Keratinocyte (primary cell): ENCODE data around the gene RAD54L. TPM values are rescaled to one million over a fixed set of nuclear protein-coding genes. Genes with fewer than 3 reads are reported as not detected.
A peak's percentile ranks its signal among the peaks of the same experiment; 100 is the strongest.

Experiments used
- DNase-seq: peaks from one replicate; pipeline ENCODE4 v3.0.0-alpha.2; 2011; ENCODE audit warnings: low read depth, missing footprints, low spot score
- FAIRE-seq: peaks from 2 replicates; lab custom pipeline; 2011; peaks lifted over from hg19 to GRCh38; lab: Jason Lieb, UNC
- H2AFZ ChIP-seq: 2 replicates; pipeline ENCODE4 v1.6.0; 2012; ENCODE audit warnings: low read length, control low read depth, inconsistent platforms; ENCODE audit not compliant: control insufficient read depth
- H3K27ac ChIP-seq: 2 replicates; pipeline ENCODE4 v1.5.1; 2011; ENCODE audit warnings: low read length; ENCODE audit not compliant: control insufficient read depth, insufficient read depth
- H3K27me3 ChIP-seq: 3 replicates; pipeline ENCODE4 v1.6.0; 2011; ENCODE audit warnings: low read length; ENCODE audit not compliant: control insufficient read depth, insufficient read depth; ENCODE audit errors: extremely low read depth
- H3K36me3 ChIP-seq, 2 experiments: 2 replicates in 1 of 2; 3 replicates in 1 of 2; pipeline ENCODE4 v1.5.1; 2011; ENCODE audit warnings: low read length in 2 of 2, mild to moderate bottlenecking in 1 of 2; ENCODE audit not compliant: control insufficient read depth in 2 of 2, insufficient read depth in 2 of 2; ENCODE audit errors: extremely low read depth in 1 of 2
- H3K4me1 ChIP-seq: 3 replicates; pipeline ENCODE4 v1.5.1; 2011; ENCODE audit warnings: low read length; ENCODE audit not compliant: control insufficient read depth, insufficient read depth; ENCODE audit errors: extremely low read depth
- H3K4me2 ChIP-seq: 3 replicates; pipeline ENCODE4 v1.6.0; 2011; ENCODE audit warnings: low read depth, low read length; ENCODE audit not compliant: control insufficient read depth, insufficient read depth; ENCODE audit errors: extremely low read depth
- H3K4me3 ChIP-seq, 3 experiments: fragments of 200-600 bp in 1 of 3; sonication (generic) in 1 of 3; 2 replicates in 2 of 3; 3 replicates in 1 of 3; pipeline ENCODE4 v1.5.1; 2011 to 2016; ENCODE audit warnings: low read length in 3 of 3, mild to moderate bottlenecking in 3 of 3, control low read depth in 2 of 3, inconsistent platforms in 1 of 3, low read depth in 1 of 3, mixed read lengths in 1 of 3, mixed run types in 1 of 3, moderate library complexity in 1 of 3; ENCODE audit not compliant: control insufficient read depth in 2 of 3, insufficient read depth in 2 of 3; ENCODE audit errors: extremely low read depth in 1 of 3
- H3K79me2 ChIP-seq: 2 replicates; pipeline ENCODE4 v1.6.0; 2012; ENCODE audit warnings: low read length; ENCODE audit not compliant: control insufficient read depth, insufficient read depth
- H3K9ac ChIP-seq: 3 replicates; pipeline ENCODE4 v1.6.0; 2011; ENCODE audit warnings: low read length; ENCODE audit not compliant: control insufficient read depth, insufficient read depth; ENCODE audit errors: extremely low read depth
- H3K9me1 ChIP-seq: 3 replicates; pipeline ENCODE4 v1.6.0; 2011; ENCODE audit warnings: low read length; ENCODE audit not compliant: control insufficient read depth, insufficient read depth; ENCODE audit errors: extremely low read depth
- H3K9me3 ChIP-seq: 2 replicates; pipeline ENCODE4 v1.5.1; 2012; ENCODE audit warnings: low read depth, low read length; ENCODE audit not compliant: control insufficient read depth
- H4K20me1 ChIP-seq: 3 replicates; pipeline ENCODE4 v1.6.0; 2011; ENCODE audit warnings: low read length; ENCODE audit not compliant: control insufficient read depth, insufficient read depth; ENCODE audit errors: extremely low read depth
- EZH2 ChIP-seq: IDR thresholded peaks from one replicate; pipeline ENCODE4 v1.6.1; 2012; ENCODE audit warnings: inconsistent platforms, mild to moderate bottlenecking, low read length, moderate library complexity
- dilution Hi-C: fragments of 300-500 bp; cut with MboI; formaldehyde crosslinking; loops from one replicate; pipeline ENCODE4 v1.7.0; 2020; ENCODE audit warnings: low sequenced_read_pairs; ENCODE audit not compliant: extremely low pct_ligation_motif_present
- polyA plus RNA-seq, 5 experiments: library from polyadenylated mRNA; depleted of rRNA in 3 of 5; stranded (reverse) in 3 of 5; stranded (forward) in 1 of 5; unstranded in 1 of 5; fragments of >200 nt; gene quantifications; 1 replicate in 1 of 5; 2 replicates in 3 of 5; 3 replicates in 1 of 5; pipeline versions ENCODE4 v1.2.1 to v1.2.3, GENCODE V29; 2011 to 2012; ENCODE audit warnings: missing spikeins in 2 of 5, low read depth in 1 of 5, low replicate concordance in 1 of 5
- TF ChIP-seq, protein P1 (sequence below), 3 experiments: IDR thresholded peaks in 1 of 3; conservative IDR thresholded peaks in 1 of 3; optimal IDR thresholded peaks in 1 of 3; 2 replicates in 2 of 3; 3 replicates in 1 of 3; pipeline versions ENCODE3 to v1.5.1; 2011; ENCODE audit warnings: low read length in 3 of 3, mild to moderate bottlenecking in 3 of 3, moderate library complexity in 2 of 3, control low read depth in 1 of 3, inconsistent platforms in 1 of 3; ENCODE audit not compliant: insufficient read depth in 2 of 3; ENCODE audit errors: extremely low read depth in 1 of 3

The RAD54L gene
- polyA plus RNA-seq, 1 donor (not counting 4 experiments of a cell fraction or from before 2014, with no cell fraction given): 3.8 TPM

DNA sequence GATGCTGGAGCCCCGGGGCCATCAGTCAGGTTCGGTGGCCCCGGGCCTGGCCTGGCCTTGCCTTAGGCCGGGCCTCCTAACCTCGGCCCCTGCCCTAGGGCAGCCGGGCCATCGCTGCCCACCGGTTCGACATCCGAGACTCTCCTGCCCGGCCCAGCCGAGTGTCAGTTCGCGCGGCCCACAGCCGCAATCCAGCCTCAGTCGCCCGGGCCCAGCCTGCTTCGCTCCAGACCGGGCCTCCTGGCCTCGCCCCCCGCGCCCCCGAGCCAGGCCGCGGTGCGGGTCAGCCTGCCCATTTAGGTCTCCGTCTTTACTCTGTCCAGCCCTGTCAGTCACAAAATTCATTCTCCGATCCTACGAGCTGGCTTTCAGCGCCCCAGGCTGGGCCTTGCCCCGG is 55.1 kb downstream of the RAD54L start:
- Histone ChIP-seq H3K4me2 (peak overlapping the region; percentile 99), H3K36me3 (peaks cover under 1 to 4% of the 10 kb centered on the region in 2 experiments), H3K9me1 (no peaks in the 10 kb centered on the region), H3K9ac (peak overlapping the region; percentile 96), H4K20me1 (peaks cover 3% of the 10 kb centered on the region), H3K9me3 (no peaks in the 10 kb centered on the region), H3K4me3 (peak overlapping the region; percentile 76 to 99 (median 99)), H3K27ac (peak overlapping the region; percentile 98), H3K4me1 (peaks cover 21% of the 10 kb centered on the region), H2AFZ (peak overlapping the region; percentile 14), H3K27me3 (no peaks in the 10 kb centered on the region), H3K79me2 (peaks cover 89% of the 10 kb centered on the region)
- TF ChIP-seq EZH2: no peak
- TF ChIP-seq, protein P1, sequence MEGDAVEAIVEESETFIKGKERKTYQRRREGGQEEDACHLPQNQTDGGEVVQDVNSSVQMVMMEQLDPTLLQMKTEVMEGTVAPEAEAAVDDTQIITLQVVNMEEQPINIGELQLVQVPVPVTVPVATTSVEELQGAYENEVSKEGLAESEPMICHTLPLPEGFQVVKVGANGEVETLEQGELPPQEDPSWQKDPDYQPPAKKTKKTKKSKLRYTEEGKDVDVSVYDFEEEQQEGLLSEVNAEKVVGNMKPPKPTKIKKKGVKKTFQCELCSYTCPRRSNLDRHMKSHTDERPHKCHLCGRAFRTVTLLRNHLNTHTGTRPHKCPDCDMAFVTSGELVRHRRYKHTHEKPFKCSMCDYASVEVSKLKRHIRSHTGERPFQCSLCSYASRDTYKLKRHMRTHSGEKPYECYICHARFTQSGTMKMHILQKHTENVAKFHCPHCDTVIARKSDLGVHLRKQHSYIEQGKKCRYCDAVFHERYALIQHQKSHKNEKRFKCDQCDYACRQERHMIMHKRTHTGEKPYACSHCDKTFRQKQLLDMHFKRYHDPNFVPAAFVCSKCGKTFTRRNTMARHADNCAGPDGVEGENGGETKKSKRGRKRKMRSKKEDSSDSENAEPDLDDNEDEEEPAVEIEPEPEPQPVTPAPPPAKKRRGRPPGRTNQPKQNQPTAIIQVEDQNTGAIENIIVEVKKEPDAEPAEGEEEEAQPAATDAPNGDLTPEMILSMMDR (optimal IDR thresholded peaks at IDR 0.05 in 1 of 3, IDR thresholded peaks at IDR 0.05 in 1 of 3, conservative IDR thresholded peaks at IDR 0.05 in 1 of 3; ENCODE audit: extremely low read depth in 1 of 3, insufficient read depth in 2 of 3, low read length in 3 of 3): no peak
- DNase-seq (no peak), FAIRE-seq (no peak)
- dilution Hi-C loops: no loop called here

DNA sequence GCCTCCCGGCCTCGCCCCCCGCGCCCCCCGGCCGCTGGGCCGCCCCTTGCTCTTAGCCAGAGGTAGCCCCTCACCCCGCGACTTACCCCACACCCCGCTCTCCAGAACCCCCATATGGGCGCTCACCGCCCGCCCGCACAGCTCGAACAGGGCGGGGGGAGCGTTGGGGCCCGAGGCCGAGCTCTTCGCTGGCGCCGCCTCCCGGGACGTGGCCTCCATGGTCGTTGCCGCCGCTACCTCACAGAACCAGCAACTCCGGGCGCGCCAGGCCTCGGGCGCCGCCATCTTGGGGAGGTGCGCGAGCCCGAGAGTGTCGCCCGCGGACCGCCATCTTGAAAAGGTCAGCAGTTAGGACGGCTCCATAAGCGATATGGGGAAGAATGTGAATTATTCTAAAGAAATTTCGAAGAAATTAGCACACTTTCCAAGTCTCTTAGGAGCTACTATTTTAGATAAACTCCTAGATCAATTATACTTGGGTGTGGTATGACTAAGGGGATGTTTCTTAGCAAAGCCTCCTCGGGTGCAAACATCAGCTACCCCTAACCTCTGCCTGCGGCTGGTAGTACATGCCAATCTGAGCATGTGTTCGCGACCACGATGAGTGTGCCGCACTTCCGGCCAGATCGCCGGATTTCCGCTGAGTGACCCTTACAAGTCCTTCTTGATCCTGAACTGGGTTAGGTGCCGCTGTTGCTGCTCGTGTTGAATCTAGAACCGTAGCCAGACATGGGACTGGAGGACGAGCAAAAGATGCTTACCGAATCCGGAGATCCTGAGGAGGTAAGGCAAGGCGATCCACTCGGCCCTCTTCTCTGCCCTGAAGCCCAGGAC is 55.7 kb downstream of the RAD54L start, which contains the start of the genes LRRC41 and UQCRH:
Gene LRRC41 (minus strand): TSS at position 579 of the 834 bp plus-strand sequence. CDS start 294 bp downstream, at position 285.
Gene UQCRH (plus strand): TSS at position 661 of the 834 bp plus-strand sequence. CDS start 69 bp downstream, at position 730.
- Histone ChIP-seq H3K4me2 (peak within 1 kb of the TSS; percentile 99), H3K9ac (peak within 1 kb of the TSS; percentile 96), H3K79me2 (peaks cover 95% of the 10 kb centered on the region), H3K36me3 (no peaks in the 10 kb centered on the region), H3K9me1 (no peaks in the 10 kb centered on the region), H3K4me1 (peaks cover 21% of the 10 kb centered on the region), H2AFZ (peak within 1 kb of the TSS; percentile 94), H3K4me3 (peak within 1 kb of the TSS; percentile 76 to 99 (median 99)), H3K9me3 (no peaks in the 10 kb centered on the region), H4K20me1 (peaks cover 3% of the 10 kb centered on the region), H3K27ac (peak within 1 kb of the TSS; percentile 98), H3K27me3 (no peaks in the 10 kb centered on the region)
- peak; percentile 84 for DNase-seq
- no peak for TF ChIP-seq EZH2
- TF ChIP-seq, protein P1 (optimal IDR thresholded peaks at IDR 0.05 in 1 of 3, IDR thresholded peaks at IDR 0.05 in 1 of 3, conservative IDR thresholded peaks at IDR 0.05 in 1 of 3; ENCODE audit: extremely low read depth in 1 of 3, insufficient read depth in 2 of 3, low read length in 3 of 3): peak in 2 of 3 experiments; percentile 12 to 16
- FAIRE-seq: peak; percentile 89
- dilution Hi-C loops: no loop called here
